Fibroblast of the aortic adventitia (primary cell): ENCODE results near the gene LEMD3. TPM values are rescaled to one million over a fixed set of nuclear protein-coding genes. Genes with fewer than 3 reads are reported as not detected.

Source experiments
- DNase-seq: peaks from one replicate; pipeline ENCODE4 v3.0.0-alpha.2; 2010; ENCODE audit warnings: low read depth
- H3K4me3 ChIP-seq: 2 replicates; pipeline ENCODE4 v1.5.1; 2011; ENCODE audit warnings: low read depth, mild to moderate bottlenecking, control low read depth, low read length, moderate library complexity
- CTCF ChIP-seq: IDR thresholded peaks from 2 replicates; pipeline ENCODE4 v1.5.1; 2011; ENCODE audit warnings: mild to moderate bottlenecking, low read length, control low read depth, inconsistent platforms; ENCODE audit not compliant: insufficient read depth
- total RNA-seq: library from RNA; depleted of rRNA; stranded (reverse); fragments of >200 nt; gene quantifications from 2 replicates; pipeline ENCODE4 v1.2.3, GENCODE V29; 2012; ENCODE audit warnings: low replicate concordance

The LEMD3 gene
- total RNA-seq, 1 donor: 24.2 TPM

GRCh38 chr12:65204886-65205525, 35.6 kb downstream of the LEMD3 start:
- no peak for TF ChIP-seq CTCF
- H3K4me3 ChIP-seq: no peak overlapping the region
- no peak for DNase-seq

- no peak for DNase-seq
- no peak for TF ChIP-seq CTCF
- H3K4me3 ChIP-seq: no peak overlapping the region
Observed at GRCh38 chr12:65205886-65206285, 36.5 kb downstream of the LEMD3 start.

GRCh38 chr12:65208125-65208524, 38.7 kb downstream of the LEMD3 start:
- no peak for TF ChIP-seq CTCF
- DNase-seq: no peak
- no peak overlapping the region for H3K4me3 ChIP-seq

- no peak for DNase-seq
- H3K4me3 ChIP-seq: no peak overlapping the region
- TF ChIP-seq CTCF: no peak
Observed at GRCh38 chr12:65208964-65209654, 39.7 kb downstream of the LEMD3 start.

- TF ChIP-seq CTCF: no peak
- no peak overlapping the region for H3K4me3 ChIP-seq
- no peak for DNase-seq
Observed at GRCh38 chr12:65209655-65210043, 40.3 kb downstream of the LEMD3 start.

- TF ChIP-seq CTCF: no peak
- DNase-seq: no peak
Observed at GRCh38 chr12:65217086-65217485, 47.7 kb downstream of the LEMD3 start.

GRCh38 chr12:65220761-65221160, 51.4 kb downstream of the LEMD3 start:
- no peak overlapping the region for H3K4me3 ChIP-seq
- no peak for TF ChIP-seq CTCF
- no peak for DNase-seq

More at GRCh38 chr12:65217086-65217485, 47.7 kb downstream of the LEMD3 start:
- no peak overlapping the region for H3K4me3 ChIP-seq
